Astrocyte (in vitro differentiated cells and primary cell): ENCODE results near the gene CALD1. TPM values are rescaled to one million over a fixed set of nuclear protein-coding genes. Genes with fewer than 3 reads are reported as not detected.

Experiments
- DNase-seq: peaks from one replicate; pipeline ENCODE4 v3.0.0-alpha.2; 2010; ENCODE audit warnings: low read depth
- FAIRE-seq: peaks from 2 replicates; lab custom pipeline; 2011; peaks lifted over from hg19 to GRCh38; lab: Jason Lieb, UNC
- H2AFZ ChIP-seq: 2 replicates; pipeline ENCODE4 v1.6.0; 2012; ENCODE audit warnings: low read depth, low read length, inconsistent platforms
- H3K27ac ChIP-seq: 2 replicates; pipeline ENCODE4 v1.5.1; 2011; ENCODE audit warnings: low read depth, low read length, inconsistent platforms
- H3K27me3 ChIP-seq: 2 replicates; pipeline ENCODE4 v1.6.0; 2011; ENCODE audit warnings: low read length, inconsistent platforms; ENCODE audit not compliant: insufficient read depth
- H3K36me3 ChIP-seq: 2 replicates; pipeline ENCODE4 v1.5.1; 2011; ENCODE audit warnings: low read length, inconsistent platforms; ENCODE audit not compliant: insufficient read depth
- H3K4me1 ChIP-seq: 2 replicates; pipeline ENCODE4 v1.5.1; 2011; ENCODE audit warnings: low read length, inconsistent platforms; ENCODE audit not compliant: insufficient read depth
- H3K4me2 ChIP-seq: 2 replicates; pipeline ENCODE4 v1.6.0; 2012; ENCODE audit warnings: low read length, inconsistent platforms
- H3K4me3 ChIP-seq: 2 replicates; pipeline ENCODE4 v1.5.1; 2011; ENCODE audit warnings: low read depth, mild to moderate bottlenecking, low read length, inconsistent platforms; ENCODE audit not compliant: insufficient read depth
- H3K79me2 ChIP-seq: 2 replicates; pipeline ENCODE4 v1.6.0; 2012; ENCODE audit warnings: mild to moderate bottlenecking, low read length, inconsistent platforms; ENCODE audit not compliant: insufficient read depth
- H3K9ac ChIP-seq: 2 replicates; pipeline ENCODE4 v1.6.0; 2012; ENCODE audit warnings: mild to moderate bottlenecking, low read length, inconsistent platforms
- H3K9me3 ChIP-seq: 2 replicates; pipeline ENCODE4 v1.5.1; 2012; ENCODE audit warnings: low read depth, mild to moderate bottlenecking, low read length, inconsistent platforms; ENCODE audit not compliant: insufficient read depth
- H4K20me1 ChIP-seq: 2 replicates; pipeline ENCODE4 v1.6.0; 2012; ENCODE audit warnings: low read length, inconsistent platforms; ENCODE audit not compliant: insufficient read depth
- H3K27ac Mint-ChIP-seq: one replicate; pipeline ENCODE4 v1.8.0; 2021; ENCODE audit warnings: mild to moderate bottlenecking, mixed read lengths; ENCODE audit not compliant: unreplicated experiment
- H3K27me3 Mint-ChIP-seq: one replicate; pipeline ENCODE4 v1.8.0; 2021; ENCODE audit warnings: low read depth, mixed read lengths; ENCODE audit not compliant: unreplicated experiment
- H3K36me3 Mint-ChIP-seq: one replicate; pipeline ENCODE4 v1.8.0; 2021; ENCODE audit warnings: low read depth, mixed read lengths; ENCODE audit not compliant: unreplicated experiment
- H3K4me1 Mint-ChIP-seq: one replicate; pipeline ENCODE4 v1.8.0; 2021; ENCODE audit warnings: low read depth, mixed read lengths; ENCODE audit not compliant: unreplicated experiment
- H3K4me3 Mint-ChIP-seq: one replicate; pipeline ENCODE4 v1.8.0; 2021; ENCODE audit warnings: mild to moderate bottlenecking, moderate library complexity, mixed read lengths; ENCODE audit not compliant: unreplicated experiment
- H3K9me3 Mint-ChIP-seq: one replicate; pipeline ENCODE4 v1.8.0; 2021; ENCODE audit warnings: mild to moderate bottlenecking, mixed read lengths; ENCODE audit not compliant: unreplicated experiment
- EZH2 ChIP-seq: IDR thresholded peaks from 2 replicates; pipeline ENCODE4 v1.6.1; 2012; ENCODE audit warnings: mild to moderate bottlenecking, low read length, inconsistent platforms; ENCODE audit not compliant: insufficient read depth
- total RNA-seq: library from RNA; stranded (reverse); gene quantifications from 2 replicates; pipeline ENCODE4 v1.2.1, GENCODE V29; 2021
- TF ChIP-seq, protein P1 (sequence below): IDR thresholded peaks from 2 replicates; pipeline ENCODE4 v1.5.1; 2011; ENCODE audit warnings: low read depth, mild to moderate bottlenecking, inconsistent platforms, low read length, moderate library complexity; ENCODE audit not compliant: insufficient read depth

The CALD1 gene
- total RNA-seq, 1 donor from 2014 or later = 1,872 TPM

DNA sequence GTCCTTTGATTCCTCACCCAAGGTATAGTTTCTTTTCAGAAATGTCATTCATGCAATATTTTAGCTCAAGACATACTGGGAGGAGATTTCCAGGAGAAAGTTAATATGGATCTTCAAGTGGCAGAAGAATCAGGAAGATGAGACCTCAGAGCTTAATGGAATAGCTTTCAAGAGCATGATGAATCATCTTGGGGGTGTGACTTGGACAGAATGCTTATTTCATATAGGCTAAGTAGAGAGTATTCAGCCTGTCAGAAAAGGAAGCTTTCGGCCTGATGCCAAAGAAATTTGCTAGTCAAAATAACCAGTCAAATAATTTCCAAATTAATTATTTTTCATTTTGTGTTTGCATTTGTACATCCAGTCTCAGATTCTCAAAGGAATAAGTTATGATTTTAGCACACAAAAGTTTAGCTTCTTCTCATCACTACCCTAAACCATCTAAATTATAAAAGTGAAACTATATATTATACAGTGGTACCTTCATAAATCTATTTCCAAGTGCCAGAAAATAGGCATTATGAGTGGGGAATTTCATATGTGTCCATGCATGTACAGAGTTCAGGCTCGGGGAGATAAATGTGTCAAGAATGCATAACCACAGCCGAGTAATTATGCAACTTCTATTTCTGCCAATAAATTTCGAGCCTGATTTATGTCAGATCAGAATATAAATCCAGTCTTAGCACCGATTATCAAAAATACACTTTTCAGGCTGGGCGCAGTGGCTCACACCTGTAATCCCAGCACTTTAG lies 27.3 kb upstream of the CALD1 start:
- no peak overlapping the region for H3K4me3 Mint-ChIP-seq
- no peaks in the 10 kb centered on the region for H4K20me1 ChIP-seq
- no peaks in the 10 kb centered on the region for H3K36me3 ChIP-seq
- H3K9me3 Mint-ChIP-seq = no peaks in the 10 kb centered on the region
- no peak overlapping the region for H3K27ac ChIP-seq
- no peaks in the 10 kb centered on the region for H3K9me3 ChIP-seq
- no peak overlapping the region for H3K9ac ChIP-seq
- H3K4me1 ChIP-seq = peaks cover 3% of the 10 kb centered on the region
- H3K4me1 Mint-ChIP-seq = peaks cover 22% of the 10 kb centered on the region
- no peaks in the 10 kb centered on the region for H3K79me2 ChIP-seq
- H3K36me3 Mint-ChIP-seq = peaks cover 4% of the 10 kb centered on the region
- H3K27me3 Mint-ChIP-seq = no peaks in the 10 kb centered on the region
- H3K27me3 ChIP-seq = no peaks in the 10 kb centered on the region
- TF ChIP-seq, protein P1, sequence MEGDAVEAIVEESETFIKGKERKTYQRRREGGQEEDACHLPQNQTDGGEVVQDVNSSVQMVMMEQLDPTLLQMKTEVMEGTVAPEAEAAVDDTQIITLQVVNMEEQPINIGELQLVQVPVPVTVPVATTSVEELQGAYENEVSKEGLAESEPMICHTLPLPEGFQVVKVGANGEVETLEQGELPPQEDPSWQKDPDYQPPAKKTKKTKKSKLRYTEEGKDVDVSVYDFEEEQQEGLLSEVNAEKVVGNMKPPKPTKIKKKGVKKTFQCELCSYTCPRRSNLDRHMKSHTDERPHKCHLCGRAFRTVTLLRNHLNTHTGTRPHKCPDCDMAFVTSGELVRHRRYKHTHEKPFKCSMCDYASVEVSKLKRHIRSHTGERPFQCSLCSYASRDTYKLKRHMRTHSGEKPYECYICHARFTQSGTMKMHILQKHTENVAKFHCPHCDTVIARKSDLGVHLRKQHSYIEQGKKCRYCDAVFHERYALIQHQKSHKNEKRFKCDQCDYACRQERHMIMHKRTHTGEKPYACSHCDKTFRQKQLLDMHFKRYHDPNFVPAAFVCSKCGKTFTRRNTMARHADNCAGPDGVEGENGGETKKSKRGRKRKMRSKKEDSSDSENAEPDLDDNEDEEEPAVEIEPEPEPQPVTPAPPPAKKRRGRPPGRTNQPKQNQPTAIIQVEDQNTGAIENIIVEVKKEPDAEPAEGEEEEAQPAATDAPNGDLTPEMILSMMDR = no peak
- TF ChIP-seq EZH2 = no peak
- DNase-seq = peak; percentile 64
- H3K4me2 ChIP-seq = no peak overlapping the region
- no peak for FAIRE-seq
- no peak overlapping the region for H3K4me3 ChIP-seq
- no peak overlapping the region for H2AFZ ChIP-seq
- no peak overlapping the region for H3K27ac Mint-ChIP-seq

DNA sequence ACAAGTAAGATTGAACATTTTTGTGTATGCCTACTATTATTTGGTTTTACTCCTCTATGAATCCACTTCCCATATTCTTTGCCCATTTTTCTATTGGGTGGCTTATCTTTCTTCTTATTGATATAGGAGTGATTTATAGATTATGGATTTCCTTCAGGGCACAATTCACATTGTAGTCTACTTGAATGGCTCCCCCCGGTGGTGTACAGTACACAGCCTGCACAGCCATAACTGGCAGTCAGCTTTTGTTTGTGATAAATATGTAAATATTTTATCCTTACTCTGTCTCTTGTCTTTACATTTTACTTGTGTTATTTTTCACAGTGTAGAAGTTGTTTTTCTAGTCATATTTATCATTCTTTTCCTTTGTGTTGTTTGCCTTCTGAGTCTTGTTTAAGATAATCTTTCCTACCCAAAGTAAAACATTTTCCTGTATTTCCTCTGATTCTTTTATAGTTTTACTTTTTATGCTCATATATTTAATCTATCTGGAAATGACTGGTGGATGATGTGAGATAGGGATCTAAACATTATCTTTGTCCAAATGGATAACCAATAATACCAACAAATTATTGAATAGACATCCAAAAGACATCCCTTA lies 23.9 kb upstream of the CALD1 start:
- DNase-seq (no peak), FAIRE-seq (no peak)
- peaks cover 37% of the 10 kb centered on the region for H3K4me1 Mint-ChIP-seq
- no peaks in the 10 kb centered on the region for H4K20me1 ChIP-seq
- H3K4me2 ChIP-seq = no peak overlapping the region
- H3K4me1 ChIP-seq = peaks cover 3% of the 10 kb centered on the region
- peak overlapping the region; percentile 83 for H3K27ac Mint-ChIP-seq
- H3K79me2 ChIP-seq = no peaks in the 10 kb centered on the region
- no peak overlapping the region for H3K27ac ChIP-seq
- no peaks in the 10 kb centered on the region for H3K36me3 ChIP-seq
- H3K9me3 Mint-ChIP-seq = no peaks in the 10 kb centered on the region
- no peak for TF ChIP-seq EZH2
- TF ChIP-seq, protein P1 = peak; percentile 85
- H3K4me3 ChIP-seq = no peak overlapping the region
- no peak overlapping the region for H3K4me3 Mint-ChIP-seq
- no peaks in the 10 kb centered on the region for H3K36me3 Mint-ChIP-seq
- no peaks in the 10 kb centered on the region for H3K27me3 Mint-ChIP-seq
- no peaks in the 10 kb centered on the region for H3K9me3 ChIP-seq
- no peaks in the 10 kb centered on the region for H3K27me3 ChIP-seq
- H2AFZ ChIP-seq = no peak overlapping the region
- no peak overlapping the region for H3K9ac ChIP-seq

DNA sequence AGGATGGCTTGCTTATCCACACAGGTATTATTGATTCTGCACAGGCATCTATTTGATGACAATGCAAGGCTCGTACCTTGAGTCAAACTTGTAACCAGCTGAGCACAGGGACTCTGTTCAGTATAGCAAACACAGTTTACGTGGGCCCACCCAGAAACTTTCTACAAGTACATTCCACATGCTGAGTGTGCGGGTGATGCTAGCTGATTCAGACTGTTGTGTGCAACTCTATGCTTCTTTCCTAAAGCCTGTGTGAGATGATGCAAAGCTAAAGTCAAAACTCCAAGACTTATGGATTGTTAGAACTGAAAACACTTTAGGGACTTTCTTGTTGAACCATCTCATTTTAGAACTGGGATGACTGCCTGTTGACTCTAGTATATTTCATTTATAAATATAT lies 21.5 kb upstream of the CALD1 start:
- H3K36me3 ChIP-seq = no peaks in the 10 kb centered on the region
- TF ChIP-seq, protein P1 = no peak
- no peak for TF ChIP-seq EZH2
- Mint-ChIP-seq H3K27me3 (no peaks in the 10 kb centered on the region), H3K4me1 (peaks cover 49% of the 10 kb centered on the region), H3K9me3 (no peaks in the 10 kb centered on the region), H3K4me3 (no peak overlapping the region), H3K36me3 (no peaks in the 10 kb centered on the region), H3K27ac (no peak overlapping the region)
- no peak for DNase-seq
- no peaks in the 10 kb centered on the region for H3K27me3 ChIP-seq
- H3K27ac ChIP-seq = no peak overlapping the region
- H3K4me1 ChIP-seq = no peaks in the 10 kb centered on the region
- H3K4me3 ChIP-seq = no peak overlapping the region
- no peaks in the 10 kb centered on the region for H4K20me1 ChIP-seq
- no peaks in the 10 kb centered on the region for H3K9me3 ChIP-seq
- no peaks in the 10 kb centered on the region for H3K79me2 ChIP-seq
- no peak overlapping the region for H3K9ac ChIP-seq
- H2AFZ ChIP-seq = no peak overlapping the region
- no peak for FAIRE-seq
- H3K4me2 ChIP-seq = no peak overlapping the region
